NCI-H2081 treated with DMSO at 0.1 percent for 48 hours (cell line): Measurements from ENCODE around the gene KLF2.

Experiments used
- DNase-seq: peaks from one replicate; lab custom pipeline; 2025; lab: John Stamatoyannopoulos, UW

Gene KLF2

DNA sequence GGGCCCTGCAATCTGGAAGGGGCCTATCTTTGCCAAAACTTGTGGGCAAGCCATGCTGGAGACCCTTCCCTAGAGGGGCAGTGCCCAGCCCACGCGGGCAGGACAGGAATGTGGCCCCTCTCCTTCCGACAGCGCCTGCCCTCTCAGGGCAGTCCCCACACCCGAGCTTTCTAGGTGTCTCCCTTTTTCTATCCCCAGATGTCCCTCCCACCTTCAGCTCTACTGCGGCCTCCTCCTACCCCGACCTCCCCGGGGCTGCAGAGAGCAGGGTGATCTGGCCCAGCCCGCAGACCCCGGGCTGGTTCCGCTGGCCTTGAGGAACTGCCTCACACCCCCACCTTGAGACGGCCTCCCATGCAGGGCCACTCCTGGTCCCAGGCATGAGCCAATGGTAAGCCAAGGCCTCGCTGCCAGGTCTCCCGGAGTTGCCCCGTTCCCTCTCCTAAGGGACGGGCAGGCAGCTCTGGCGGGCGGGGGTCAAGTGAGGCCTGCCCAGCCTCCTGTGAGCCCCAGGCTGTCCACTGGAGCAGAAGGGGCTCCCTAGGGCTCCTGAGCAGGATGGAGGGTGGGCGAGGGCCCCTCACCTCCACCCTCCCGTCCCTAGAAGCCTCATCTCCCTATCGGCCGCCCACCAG, 39.7 kb downstream of the KLF2 start:
- DNase-seq: no peak

DNA sequence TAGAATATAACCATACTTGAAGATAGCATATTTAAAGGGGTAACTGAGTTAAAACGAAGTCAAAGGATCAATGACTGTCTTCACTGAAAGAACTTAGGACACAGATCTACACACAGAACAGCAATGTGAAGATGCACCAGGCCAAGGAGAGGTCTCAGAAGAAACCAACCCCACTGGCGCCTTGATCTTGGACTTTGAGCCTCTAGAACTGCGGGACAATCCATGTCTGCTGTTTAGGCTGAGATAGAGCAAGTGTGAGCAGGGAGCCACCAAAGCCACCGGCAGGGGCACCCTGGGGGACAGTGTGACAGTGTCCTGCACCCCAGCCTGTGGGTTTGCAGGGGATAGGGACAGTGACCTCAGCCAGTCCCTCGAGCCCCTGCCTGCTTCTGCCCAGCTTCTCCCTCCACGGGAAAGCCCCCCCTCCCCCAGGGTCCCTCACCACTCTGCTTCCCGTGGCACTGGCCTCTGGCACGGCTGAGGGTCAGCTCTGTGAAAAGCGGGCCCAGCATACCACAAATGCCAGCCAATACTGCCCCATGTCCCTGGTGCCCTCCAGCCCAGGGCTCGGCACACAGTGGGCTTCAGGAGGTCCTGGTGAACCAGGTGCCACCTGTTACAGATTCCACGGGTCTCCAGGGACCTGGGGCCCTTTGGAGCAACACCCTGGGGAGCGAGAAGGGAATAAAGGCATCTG, 40.8 kb downstream of the KLF2 start:
- DNase-seq: no peak

DNA sequence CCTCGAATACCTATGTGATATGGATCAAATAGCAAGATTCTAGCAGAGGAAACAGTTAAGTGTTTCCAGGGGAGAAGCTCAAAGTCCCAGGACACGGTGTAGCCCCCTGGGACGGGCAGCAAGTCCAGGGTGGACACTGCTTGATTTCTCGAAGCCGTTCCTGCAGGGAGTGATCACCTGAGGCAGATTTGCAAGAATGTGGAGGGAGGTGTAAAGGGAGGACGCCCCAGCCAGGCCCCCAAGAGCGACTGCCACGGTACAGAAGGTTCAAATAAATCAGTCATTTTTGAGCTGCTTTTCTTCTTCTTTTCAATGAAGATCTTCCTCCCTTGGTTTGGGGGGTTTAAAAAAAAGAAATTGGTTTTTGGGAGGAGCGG, 41.4 kb downstream of the KLF2 start:
- no peak for DNase-seq

DNA sequence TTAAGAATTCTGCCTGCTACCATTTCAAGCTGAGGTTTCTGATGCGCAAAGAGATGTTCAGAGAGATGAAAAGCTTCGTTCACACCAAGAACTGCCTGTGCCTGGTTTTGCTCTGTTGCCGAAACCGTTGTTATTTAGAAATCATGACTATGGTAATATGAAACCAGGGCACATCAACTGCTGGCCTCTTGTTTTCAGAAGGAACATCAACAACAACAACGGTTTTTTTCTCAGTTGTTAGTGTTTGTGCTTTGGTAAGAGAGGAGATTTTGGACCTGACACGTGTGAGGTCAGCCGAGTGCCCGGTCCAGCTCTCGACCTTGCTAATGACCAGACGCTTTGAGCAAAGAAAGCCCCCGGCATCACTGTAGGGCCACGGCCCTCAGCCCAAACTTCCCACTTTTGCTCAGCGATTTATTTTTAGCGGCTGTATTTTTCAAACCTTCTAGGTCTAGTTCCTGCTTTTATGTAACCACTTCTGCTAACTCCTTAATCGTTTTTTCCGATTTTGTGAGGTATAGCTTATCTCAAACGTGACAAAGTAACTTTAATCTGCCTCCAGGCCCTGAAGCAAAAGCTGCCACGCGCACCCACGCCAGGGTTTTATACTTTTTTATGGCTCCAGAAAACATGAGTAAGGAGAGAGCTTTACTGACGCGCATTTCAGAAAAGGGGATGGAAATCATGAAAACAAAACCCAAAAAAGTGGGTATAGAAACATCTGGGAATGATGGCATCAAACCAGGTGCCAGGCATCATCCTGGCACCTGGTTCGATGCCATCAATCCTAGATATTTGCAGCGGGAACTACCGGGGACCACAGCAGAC, 42.0 kb downstream of the KLF2 start:
- DNase-seq: no peak

DNA sequence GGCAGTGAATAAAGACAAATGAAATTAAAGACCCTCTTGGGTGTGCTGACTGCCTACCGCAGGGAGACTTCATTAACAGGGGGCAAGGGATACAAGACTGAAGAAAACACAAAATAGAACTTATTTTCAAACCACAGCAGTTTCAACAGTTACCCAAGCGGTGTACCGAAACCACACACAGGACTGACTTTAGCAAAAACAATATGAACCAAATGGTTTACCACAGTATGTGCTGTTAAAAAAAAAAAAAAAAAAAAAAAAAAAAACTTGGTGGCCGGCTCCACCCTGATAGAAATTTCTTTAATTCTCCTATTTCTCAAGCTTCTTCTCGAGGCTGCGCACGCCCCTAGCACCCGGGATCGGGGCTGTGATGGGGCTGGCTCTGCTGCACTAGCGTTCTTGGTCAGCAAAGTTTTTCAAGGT, 42.6 kb downstream of the KLF2 start:
- DNase-seq: no peak

DNA sequence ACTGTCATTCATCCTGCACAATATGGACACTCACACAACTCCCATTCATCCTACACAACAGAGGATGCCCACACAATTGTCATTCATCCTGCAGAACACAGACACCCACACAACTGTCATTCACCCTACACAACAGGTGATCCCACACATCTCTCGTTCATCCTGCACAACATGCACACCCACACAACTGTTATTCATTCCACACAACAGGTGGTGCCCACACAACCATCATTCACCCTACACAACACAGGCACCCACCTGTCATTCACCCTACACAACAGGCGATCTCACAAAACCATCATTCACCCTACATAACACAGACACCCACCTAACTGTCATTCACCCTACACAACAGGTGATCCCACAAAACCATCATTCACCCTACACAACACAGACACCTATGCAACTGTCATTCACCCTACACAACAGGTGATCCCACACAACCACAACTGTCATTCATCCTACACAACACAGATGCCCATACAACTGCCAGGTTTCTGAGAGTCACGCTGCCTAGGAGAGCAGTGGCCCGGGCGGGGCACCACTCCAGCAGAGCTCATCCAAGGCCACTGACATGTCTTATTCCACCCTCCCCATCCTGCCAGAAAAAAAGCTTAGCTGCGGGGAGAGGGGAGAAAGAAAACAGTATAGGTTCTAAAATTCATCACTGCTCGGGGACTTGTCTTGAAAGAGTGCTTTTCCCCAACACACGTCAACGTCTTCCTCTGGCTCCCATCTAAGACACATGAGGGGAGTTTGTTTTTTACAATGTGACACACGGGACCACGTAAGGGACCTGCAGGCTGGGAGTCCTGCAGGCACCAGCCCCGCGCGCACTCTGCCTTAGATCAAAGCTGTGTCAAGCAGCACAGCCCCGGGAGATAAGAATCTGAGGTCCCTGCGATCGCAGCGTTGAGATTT, 44.0 kb downstream of the KLF2 start:
- DNase-seq: no peak

DNA sequence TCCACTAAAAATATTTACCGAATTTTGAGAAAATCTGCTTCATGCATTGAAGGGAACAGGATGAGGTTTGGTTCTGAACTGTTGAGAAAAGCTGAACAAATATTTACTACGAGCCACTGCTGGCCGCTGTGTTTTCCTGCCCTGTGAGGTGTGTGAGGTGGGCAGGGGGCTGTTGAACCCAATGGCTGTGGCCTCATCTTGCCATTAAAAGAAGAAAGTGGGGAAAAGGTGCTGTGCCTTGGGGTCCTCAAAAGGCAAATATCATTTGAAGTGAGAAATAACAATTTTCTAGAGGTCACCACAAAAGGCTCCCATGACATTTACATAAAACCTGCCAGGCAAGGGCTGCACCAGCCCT, 44.7 kb downstream of the KLF2 start:
- no peak for DNase-seq

DNA sequence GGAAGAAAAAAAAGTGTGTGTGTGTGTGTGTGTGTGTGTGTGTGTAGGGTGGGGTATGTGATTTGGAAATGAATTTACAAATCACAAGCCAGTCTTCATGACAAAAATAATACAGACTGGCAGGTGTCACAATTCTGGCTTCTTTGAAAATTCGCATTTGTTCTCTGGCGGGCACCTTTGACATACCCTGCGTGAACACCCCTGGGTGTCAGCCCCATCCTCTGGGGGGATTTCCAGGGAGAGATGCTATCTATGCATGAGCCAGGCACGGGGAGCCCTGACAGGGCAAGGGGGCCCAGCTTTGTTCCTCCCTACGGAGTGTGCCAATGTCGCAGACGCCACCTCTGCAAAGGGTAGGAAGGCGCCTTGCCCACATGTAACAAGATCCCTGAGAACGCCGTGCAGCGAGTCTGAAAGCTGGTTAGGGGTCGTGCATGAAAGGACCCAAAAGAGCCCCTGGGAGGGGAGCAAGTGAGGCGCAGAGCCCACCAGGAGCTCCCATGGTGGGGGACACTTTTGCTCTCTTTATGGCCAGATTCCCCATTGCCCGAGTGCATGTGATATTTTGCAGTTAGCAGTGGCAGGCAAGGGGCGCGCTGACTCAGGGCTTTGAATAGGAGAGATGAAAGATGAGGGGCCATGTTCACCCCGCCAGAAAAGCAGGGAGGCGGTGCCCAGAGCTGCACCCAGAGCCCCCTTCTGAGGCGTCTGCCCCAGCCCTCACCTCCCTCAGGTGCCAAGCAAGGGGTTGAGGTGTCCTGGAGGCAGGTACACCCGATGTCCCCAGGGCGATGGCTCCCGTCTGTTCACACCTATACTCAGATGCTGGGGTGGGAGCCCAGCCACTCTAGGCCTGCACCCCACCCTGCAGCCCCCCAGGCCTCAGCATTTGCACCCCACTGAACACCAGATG, 45.3 kb downstream of the KLF2 start:
- DNase-seq: no peak

DNA sequence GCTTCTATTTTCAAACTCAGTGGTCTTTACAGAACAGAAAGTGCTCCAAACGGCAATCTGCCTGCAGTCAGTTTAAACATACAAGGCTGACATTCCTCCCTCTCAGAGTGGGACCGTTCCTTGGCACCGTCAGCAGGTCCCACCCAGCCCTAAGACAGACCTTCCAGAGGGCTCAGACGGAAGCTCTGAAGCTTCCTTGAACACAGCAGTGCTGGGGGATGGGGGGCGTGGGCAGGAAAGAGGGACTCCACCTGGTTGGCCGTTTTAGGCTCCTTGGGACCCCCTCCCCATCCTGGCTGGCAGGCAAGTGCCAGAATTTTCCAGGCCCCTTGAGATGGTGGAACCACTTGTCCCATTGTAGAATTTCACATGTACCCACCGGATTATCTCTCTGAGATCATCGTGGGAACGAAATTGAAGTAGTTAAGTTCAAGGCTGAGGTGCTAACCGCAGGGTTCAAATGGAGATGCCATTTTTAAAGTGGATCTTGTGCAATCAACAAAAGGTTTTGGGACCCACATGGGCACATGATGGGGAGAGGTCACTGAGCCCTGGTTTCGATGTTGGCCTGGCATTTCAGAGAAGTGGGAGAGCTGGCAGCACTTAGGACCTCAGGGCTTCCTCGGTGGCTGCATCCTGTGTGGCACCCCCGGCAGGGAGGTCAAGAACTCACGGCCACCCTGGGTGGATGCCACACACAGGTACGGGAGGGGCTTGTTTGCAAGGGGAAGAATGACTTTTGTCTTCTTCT, 46.2 kb downstream of the KLF2 start:
- DNase-seq: no peak

DNA sequence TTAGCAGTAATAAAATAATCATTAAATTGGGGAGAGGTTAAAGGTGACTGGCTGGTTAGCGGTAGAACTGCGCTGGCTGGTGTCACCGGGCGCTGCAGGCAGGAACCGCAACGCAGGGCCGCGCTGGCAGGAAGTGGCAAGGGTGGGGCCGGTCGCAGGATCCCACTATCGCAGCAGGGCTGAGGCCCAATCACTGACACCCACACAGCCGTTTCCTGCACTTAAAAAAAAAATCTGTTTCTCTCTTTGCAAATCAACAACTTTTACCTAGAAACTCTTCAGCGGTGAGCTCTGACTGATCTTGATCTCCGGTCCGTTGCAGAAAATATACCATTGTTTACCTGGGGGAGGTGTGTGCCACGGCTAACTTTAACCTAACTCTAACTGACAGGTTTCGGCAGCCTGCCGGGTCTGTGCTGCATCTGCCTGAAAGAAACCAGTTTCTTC, 46.9 kb downstream of the KLF2 start:
- DNase-seq: no peak

DNA sequence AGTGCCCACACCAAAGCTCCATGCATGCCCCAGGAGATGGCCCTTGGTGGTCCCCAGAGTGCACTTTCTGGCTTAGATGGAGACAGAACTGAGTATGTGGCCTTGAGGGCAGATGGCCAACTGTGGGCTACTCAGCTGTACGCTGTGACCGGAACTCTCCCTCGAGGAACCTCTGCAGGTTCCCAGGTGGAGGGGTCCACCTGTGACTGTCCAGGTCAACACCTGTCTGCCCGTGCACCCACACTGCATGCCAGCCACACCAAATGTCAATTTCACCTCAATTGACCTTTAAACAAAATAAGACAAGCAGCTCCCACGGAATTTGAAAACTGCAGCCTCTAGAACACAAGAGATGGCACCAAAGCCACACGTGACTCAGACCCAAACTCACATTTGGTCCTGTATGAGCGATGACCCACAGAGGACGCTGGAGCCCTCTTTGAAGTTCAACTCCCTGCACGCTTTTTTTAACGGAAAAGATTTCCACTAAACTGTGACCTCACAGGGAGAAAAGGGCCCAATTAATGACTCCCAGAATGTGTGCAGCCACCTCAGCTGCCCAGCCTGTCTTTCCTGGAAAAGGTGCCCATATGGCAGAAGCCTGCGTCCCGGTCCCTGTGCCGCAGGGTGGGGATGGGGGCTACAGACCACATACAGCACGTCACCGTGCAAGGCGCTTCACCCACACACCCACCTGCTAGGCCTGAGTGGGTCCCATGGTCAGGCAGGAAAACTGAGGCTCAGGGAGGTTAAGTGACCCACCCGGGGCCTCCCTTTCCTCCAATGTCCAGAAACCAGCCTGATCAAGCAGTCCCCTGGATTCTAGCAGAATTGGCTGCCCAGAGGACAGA, 47.7 kb downstream of the KLF2 start:
- DNase-seq: no peak

DNA sequence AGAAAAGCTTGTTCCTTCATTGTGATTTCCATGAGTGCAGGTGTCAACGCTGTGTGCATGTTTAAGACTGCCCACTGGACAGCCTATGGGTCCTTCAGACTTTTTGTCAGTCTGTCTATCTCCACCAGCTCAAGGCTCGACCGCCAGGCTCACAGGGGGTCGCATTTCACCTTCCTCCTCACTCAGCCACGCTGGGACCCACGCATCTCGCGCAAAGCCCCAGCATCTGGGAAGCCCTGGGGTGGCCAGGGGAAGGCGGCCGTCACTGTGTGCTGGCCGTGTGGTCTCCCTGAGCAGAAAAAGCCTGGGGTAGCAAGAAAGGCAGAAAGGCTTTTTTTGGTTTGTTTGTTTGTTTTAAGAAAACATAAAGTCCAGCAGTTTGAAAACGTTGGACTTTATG, 48.5 kb downstream of the KLF2 start:
- no peak for DNase-seq

DNA sequence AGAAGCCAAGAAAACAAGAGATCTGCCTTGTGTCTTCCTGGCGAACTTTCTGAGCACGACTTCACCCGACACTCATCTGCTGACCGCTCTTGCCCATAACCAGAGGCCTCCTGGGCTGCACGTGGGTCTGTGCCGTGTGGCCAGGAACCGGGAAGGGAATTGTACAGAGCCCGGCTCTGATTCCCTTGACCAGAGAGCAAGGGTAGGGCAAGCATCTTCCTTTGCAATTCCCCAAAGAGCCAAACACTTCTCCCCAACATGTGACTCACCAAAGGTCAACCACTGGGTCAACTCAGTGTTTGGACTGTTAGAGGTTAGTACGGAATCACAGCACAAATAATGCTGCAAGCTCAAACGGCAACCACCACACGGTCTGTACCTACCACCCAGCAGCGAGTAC, 48.9 kb downstream of the KLF2 start:
- no peak for DNase-seq

DNA sequence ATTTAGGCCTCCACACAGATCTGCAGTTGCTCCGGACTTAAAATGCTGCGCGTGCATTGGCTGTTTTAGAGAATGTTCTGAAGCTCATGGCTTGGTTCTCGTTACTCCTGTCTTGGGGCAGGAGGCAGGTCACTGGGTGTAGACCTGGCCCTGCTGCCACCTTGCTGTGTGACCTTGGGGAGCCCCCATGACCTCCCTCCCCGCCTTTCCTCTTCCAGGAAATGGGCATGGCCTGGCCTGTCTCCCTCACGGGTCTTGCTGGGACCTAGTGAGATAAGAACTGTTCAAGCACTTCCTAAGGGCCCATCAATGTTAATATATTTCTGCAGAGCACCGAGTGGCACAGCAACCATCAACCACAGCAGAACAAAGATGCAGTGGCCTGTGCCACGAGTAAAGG, 49.4 kb downstream of the KLF2 start:
- DNase-seq: no peak

DNA sequence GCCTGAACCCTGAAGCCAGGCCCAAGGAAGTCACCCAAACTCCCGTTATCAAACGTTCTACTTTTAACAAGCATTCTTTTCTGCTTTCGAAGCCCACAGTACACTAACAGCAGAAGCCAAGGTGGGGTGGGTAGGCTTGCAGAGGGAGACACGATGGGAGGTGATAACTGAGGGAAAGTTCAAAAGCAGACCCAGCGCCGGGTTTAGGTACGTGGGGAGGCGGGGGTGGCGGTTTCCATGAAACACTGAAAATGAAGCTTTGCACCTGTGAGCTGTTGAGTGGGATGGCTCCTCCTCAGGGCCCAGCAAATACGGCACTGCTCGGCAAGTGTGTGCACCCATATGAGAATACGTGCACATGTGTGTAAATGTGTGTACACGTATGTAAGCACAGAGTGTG, 49.8 kb downstream of the KLF2 start:
- no peak for DNase-seq

DNA sequence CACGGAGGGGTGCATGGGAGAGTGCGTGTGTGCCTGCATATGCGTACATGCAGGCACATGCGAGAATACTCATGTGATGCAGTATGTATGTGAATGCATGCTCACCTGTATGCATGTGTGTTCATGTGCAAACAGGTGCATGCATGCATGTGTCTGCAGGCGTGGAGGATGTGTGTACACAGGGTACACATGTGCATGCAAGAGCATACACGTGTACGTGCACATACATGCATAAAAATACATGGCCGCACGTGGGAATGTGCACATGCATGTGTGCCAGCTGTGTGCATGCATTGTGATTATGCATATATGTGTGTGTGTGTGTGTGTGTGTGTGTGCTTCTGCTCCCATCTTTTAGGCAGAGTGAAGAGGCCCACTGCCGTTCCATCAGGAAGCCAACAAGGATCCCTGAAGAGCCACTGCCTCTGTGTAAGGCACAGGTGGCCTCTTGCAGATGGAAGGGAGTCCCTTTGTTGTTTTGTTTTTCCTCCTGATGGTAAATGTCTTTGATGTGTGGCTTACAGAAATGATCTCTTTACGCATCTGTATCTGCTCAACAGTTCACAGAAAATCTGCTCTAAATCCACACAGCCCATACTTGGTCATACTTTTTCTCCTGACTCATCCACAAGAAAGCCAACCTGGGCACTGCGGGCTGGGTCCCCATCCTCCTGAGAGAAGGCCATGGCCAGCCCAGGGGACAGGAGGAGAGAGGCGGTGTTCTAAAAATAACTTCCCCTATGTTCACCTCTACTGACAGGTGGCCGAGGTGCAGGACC, 50.7 kb downstream of the KLF2 start:
- DNase-seq: no peak

DNA sequence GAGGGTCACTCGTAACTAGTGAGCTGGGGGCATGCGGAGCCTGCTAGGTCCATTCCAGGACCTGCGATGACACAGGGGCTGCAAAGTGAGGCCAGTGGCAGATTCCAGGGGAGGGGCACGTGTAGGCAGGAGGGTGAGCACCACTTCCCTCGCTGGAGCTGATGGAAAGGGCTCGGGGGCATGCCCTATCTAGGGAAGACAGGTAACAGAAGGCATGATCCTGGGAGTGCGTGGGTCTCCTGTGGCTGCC, 51.2 kb downstream of the KLF2 start:
- DNase-seq: no peak

DNA sequence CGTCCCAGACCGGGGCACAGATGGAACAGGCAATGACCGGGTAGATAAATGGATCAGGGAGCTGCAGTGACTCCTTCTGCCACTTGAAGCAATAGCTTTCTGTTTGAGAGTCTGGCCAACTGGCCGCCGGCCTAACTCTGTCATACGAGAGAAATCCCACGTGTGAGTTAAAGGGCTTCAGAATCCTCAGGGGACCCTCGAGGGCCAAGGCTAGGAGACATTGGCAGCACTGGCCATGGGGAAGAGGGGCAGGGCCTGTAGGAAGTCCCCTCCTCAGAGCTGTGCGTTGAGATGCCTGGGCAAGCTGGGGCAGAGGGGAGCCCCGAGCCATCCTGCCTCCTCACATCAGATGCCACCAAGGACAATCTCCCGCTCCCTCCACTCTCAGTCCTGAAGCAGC, 51.6 kb downstream of the KLF2 start:
- DNase-seq: no peak

DNA sequence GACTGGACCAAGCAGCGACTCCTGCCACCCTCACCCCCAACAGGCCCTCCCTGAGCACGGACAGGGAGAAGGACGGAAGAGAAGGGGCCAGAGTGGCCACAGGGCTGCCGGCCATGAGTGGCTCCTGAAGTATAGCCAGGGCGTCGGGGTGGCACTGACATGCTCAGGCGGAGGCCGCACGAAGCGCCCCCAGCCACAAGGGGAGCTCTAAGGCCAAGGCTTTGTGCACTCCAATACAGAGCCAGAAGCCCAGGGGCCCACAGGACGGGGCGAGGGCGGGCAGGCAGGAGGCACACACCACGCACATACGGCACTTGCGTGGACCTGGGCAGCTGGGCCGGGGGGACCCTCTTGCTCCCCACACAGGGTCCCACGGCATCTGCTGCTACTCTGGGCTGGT, 52.0 kb downstream of the KLF2 start:
- DNase-seq: no peak
